Loucy (cell line): Measurements from ENCODE around the gene GCAT.

Source experiments
- CTCF ChIP-seq: fragments of 200-600 bp; sonication (generic); conservative IDR thresholded peaks from 2 replicates; pipeline ENCODE4 v1.5.1; 2014; ENCODE audit warnings: mild to moderate bottlenecking, antibody characterized with exemption, low read length
- EZH2phosphoT487 ChIP-seq: fragments of 200-600 bp; IDR thresholded peaks from 2 replicates; pipeline ENCODE4 v1.6.1; 2018; ENCODE audit warnings: antibody characterized with exemption, mild to moderate bottlenecking, moderate library complexity, borderline replicate concordance

DNA sequence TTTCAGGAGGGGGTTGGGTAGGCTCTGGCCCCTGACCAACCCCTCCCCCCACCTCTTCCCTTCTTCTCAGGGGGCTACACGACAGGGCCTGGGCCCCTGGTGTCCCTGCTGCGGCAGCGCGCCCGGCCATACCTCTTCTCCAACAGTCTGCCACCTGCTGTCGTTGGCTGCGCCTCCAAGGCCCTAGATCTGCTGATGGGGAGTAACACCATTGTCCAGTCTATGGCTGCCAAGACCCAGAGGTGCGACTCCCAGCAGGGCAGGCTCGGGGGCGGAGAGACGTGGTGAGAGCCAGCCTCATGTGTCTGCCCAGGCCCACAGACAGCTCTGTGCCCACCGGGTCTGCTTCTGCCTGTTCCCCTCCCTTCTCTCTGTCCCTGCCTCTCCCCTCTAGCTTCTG lies 7.9 kb downstream of the GCAT start:
- TF ChIP-seq CTCF: no peak
- TF ChIP-seq EZH2phosphoT487: no peak
